ENCODE results near the gene SAMD4A.

Gene SAMD4A

DNA sequence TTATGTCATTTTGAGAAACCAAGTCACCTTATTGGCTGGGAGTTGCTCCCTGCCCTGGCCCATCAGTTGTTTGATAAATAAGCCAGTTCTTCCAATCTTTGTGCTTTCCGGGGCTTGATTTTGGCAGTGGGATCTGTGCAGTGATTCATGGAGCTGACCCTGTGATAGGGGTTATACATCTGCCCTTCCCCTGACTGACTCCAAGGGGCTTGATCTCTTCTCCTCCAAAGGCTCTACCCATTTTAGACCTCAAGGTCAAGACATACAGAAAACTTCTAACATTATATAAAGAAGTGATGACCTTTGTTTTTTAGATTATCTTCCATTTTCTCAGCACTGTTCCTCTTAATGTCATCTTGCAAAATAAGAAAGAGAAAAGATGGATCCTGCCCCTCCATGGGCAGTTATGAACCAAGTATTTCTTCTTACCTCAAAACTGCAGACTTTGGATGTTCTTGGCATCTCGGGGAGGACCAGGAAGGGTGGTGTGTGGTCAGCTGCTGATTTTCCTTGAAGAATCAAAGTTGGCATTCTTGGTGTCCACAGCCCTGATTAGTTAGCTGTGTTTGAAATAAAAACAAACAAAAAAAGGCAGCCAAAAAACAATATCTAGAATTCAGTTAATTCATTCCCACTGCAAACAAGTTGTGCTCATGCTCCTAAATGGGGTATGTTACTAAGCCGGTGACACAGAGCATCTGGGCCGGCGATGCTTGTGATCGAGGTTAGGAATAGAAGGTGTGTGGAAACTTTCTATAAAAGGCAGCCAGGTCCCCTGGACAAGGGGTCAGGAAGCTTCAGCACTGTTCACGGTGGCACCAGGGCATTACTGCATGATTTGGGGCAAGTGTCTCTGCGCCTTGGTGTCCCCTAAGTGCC, 120.2 kb downstream of the SAMD4A start:
- no peak for FAIRE-seq

DNA sequence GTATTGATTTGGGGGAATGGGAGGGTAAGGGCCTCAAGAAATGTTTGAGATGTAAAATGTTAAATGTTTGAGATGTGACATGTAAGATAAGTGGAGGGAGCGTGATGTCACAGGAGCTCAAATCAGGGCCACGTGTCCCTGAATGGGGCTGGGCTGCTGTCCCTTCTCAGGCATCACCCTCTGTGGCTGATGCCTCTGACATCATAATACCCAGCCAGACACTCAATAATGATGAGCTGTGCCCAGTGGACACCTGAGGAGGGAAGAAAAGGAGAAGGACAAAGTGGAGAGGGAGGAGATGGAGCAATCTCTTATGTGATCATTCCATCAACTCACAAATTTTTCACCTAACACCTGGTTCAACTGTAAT, 120.8 kb downstream of the SAMD4A start:
- FAIRE-seq = no peak

DNA sequence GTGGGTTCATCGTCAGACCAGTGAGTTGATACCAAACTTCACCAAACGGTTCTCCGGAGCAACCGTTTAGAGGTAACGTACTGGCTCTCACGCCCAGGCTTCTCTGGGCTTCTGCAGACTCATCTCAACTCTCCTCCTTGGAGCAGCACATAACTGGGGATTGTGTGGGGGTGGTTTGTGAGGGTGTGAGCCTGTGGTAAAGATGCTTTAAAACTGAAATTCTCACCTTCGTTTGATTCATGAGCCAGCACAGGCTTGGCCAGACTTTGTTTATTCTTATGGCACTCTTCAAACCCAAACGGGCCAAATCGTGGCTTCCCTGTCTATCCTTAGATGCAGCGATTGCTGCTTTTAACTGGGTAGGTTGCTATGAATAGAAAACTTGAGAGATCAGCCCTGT, 121.3 kb downstream of the SAMD4A start:
- FAIRE-seq = no peak

DNA sequence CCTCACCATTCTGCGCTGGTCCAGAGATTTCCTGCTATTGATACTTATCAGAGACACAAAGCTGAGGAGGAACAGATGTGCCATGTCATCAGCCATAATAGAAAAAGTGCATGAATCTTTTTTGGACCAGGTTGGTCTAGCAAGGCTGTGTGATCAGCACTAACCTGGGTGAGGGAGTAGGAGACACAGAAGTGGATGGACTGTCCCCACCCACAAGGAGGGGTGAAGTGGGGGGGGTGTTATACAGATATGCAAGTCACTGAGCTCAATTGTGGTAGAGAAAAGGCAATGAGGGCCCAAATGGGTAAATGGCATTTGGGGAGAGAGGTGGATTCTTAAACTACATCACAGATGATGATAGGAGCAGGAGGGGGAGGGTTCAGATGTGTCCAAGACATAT, 123.0 kb downstream of the SAMD4A start:
- FAIRE-seq = no peak

DNA sequence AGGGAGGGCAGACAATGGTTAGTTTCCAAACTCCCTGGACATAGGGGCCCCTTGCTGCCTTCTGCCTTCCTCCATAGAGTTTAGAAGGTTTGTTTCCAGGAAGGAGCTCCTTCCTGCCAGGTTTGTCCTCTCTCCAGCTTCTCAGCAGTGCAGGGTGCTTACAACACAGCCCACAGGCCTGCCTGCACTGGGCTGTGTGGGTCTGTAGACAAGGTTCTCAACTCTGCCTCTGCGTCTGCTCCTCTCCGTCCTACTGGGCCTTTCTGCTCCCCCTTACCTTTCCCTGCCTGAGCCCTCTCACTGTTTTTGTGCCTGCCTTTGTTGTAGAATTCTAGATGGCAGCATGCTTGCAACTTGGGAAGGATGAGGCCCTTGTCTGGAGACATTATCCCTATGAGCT, 124.0 kb downstream of the SAMD4A start:
- FAIRE-seq = no peak

DNA sequence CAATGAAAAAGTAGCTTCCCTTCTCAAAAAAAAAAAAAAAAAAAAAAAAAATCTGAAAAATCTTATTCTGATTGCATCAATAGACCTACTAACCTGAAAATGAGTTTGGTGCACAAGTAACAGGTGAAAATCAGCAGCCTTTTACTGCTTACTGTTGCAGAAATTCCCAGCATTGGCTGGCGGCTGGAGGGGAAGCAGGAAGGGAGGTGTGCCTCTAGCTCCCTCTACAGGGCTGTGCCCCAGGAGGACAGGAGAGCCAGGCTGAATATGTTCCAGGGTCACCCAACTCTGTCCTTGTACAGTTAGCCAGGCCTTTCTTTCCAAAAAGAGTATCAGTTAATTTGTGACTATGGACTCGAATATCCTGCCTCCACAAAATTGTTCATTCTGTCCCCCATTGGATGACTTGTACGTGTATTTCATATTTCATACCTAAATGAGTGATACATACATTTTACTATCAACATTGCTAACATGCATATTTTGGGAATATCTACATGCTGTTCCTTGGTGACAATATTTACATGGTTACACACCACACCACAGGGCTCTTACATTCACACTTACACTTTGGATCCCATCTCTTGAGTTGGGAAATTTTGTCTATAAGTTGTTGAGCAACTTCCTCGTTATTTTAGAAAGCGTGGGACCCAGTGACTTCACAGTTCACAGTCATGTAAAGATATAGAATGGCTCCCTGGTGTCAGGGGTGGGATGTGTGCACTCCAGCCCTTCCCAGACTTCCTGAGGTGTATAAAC, 124.8 kb downstream of the SAMD4A start:
- FAIRE-seq = no peak

DNA sequence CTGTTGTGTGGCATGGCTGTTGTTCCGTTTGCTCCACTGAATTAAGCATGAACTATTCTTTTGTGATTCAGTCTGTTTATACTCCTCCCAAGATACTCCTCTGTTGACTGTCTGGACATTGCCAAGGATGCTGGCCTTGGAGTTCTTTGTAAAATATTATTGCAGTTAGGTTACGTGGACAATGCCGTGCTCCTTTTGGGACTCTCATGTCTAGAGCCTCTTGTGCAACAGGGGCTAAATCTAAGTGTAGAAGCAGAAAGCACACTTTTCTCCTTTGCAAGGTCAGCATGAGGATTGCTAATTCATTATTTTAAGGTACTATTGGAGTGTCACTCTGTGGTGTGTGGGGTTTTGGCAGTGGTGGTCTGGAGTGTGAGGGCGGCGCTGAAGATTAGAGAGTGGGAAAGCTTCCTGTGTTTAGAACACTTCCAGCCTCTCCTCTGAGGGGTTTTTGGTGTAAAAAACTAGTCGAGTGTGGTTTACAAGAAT, 125.4 kb downstream of the SAMD4A start:
- no peak for FAIRE-seq

DNA sequence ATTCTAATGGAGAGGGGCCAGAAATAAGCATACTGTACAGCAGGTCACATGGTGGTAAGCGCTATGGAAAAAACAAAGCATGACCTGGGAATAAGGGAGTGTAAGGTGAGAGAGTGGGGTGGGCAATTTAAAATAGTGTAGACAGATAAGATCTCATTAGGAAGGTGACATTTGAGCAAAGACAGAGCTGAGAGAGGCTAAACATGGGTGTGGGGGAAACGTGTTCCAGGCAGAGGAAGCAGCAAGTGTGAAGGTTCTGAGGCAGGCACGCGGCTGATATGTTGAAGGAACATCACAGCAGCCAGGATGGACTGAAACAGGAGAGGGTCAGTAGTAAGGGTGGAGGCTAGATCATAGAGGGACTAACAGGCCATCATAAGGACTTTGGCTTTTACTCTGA, 126.8 kb downstream of the SAMD4A start:
- FAIRE-seq = no peak

DNA sequence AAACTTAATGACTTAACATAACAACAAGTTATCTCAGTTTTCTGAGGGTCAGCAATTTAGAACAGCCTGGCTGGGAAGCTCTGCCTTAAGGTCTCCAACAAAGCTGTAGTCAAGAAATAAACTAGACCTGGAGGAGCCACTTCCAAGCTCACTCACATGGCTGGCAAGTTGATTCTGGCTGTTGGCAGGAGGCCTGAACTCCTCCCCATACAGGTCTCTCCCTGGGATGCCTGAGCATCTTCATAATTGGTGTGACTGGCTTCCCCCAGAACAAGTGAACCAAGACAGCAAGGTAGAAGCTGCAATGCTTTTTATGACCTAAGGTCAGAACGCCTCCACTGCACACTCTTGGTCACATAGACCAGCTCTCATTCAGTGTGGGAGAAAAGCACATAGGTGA, 128.3 kb downstream of the SAMD4A start:
- no peak for FAIRE-seq

DNA sequence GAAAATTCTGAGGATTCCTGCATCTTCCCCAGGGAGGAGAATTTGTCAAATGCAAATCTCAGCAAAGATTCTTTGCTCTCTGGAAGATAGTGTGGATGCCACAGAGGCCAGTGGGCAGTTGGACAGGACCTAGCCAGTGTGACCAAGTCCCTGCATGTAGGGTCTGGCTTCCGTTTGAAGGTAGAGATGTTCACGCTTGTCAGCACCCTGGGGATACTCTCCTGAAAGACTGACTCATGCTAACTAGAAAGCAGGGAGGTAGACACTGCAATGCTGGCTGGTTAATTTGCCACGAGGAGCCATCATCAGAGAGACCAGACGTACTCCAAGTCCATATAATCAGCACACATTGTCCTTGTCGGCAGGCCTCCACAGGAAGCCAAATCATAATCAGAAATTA, 130.1 kb downstream of the SAMD4A start:
- FAIRE-seq = no peak

DNA sequence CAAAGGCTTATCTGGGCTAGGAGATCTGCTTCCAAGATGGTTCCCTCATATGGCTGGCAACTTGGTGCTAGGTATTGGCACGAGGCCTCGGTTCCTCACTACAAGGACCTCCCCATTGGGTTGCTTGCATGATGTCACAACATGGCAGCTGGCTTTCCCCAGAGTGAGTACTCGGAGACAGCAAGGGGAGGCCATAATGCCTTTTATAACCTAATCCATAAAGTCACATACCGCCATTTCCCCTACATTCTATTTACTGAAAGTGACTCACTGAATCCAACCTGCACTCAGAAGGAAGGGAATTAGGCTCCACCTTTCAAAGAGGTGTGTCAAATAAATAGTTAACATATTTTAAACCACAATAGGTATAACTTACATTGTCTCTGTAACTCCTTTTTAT, 130.9 kb downstream of the SAMD4A start:
- FAIRE-seq = no peak

DNA sequence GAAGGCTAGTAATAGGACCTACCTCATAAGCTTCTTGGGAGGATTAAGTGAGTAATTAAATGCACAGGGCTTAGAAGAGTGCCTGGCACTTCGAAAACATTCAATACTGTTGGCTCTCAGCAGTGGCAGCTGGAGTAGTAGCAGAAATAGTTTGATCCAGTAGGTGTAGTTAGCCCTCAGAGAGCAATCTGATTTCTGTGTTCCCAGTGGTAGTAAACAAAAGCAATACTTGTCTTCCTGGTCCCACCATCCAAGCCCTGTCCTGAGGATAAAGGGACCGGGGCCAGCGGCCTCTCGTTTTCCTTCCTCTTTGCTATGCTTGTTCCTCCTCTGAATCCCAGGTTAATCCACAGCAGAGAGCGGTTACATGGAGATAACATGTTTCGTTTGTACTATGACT, 131.6 kb downstream of the SAMD4A start:
- FAIRE-seq = no peak

DNA sequence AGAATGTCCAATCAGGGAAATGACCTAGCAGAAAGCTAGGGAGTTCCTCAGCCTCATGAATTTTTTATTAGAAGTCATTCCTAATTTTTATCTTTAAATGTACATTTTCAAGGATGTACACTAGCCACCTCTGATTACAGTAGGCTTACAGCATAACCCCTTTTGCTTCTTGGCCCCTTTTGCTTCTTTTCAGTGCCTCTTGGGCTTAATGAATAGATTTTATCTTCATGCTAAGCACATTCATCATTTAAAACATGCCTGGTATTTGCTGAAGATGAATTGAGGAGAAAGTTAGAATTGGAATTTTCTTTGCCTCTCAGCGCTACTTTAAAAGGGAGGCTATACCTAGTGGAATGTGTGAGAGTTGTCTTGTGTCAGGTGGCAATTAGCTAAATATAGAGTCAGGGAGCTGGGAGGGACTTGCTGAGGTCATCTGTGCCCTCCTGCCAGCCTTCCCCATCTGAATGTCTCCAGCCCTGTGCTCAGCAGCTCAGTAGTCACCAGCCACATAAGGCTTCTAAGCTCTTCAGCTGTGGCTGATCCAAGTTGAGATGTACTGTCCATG, 132.1 kb downstream of the SAMD4A start:
- FAIRE-seq = no peak

DNA sequence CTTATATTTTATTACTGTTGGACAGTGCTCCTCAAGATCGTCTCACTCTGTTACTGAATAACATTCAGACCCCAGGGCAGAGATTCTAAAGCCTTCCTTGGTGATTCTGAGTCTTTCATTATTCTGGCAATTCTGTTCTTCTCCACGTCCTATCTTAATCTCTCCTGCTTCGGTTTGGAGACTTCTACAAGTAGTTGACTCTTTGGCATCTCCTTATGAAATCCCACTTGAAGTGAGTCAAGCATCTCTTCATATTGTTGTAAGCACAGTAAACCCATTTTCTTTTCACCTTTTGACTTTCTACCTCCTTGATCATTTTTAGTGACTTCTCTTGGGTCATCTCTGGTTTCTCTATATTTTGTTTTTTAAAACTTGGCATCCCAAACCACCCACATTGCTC, 132.8 kb downstream of the SAMD4A start:
- FAIRE-seq = no peak

DNA sequence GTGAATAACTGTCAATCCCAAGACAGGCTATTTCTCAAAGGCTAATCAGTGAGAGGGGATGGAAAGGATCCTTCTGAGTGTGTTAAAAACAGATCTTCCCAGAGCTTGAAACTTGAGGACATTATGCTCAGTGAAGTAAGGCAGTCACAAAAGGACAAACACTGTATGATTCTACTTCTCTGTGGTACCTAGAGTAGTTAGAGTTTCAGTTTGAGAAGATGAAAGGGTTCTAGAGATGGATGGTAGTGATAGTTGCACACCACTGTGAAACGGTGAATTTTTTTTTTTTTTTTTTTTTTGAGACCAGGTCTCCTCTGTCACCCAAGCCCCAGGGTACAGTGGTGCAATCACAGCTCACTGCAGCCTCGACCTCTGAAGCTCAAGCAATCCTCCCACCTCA, 133.8 kb downstream of the SAMD4A start:
- FAIRE-seq = no peak

DNA sequence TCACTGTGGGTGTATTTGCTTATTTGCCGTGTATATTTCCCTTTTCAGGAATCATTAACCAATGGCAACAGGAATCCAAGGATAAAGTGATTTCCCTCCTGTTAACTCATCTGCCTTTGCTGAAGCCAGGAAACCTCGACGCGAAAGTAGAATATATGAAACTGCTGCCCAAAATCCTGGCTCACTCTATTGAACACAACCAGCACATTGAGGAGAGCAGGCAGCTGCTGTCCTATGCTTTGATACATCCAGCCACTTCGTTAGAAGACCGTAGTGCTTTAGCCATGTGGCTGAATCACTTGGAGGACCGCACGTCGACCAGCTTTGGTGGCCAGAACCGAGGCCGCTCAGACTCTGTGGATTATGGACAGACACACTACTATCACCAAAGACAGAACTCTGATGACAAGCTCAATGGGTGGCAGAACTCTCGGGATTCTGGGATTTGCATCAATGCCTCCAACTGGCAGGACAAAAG, 135.1 kb downstream of the SAMD4A start:
- FAIRE-seq = no peak

DNA sequence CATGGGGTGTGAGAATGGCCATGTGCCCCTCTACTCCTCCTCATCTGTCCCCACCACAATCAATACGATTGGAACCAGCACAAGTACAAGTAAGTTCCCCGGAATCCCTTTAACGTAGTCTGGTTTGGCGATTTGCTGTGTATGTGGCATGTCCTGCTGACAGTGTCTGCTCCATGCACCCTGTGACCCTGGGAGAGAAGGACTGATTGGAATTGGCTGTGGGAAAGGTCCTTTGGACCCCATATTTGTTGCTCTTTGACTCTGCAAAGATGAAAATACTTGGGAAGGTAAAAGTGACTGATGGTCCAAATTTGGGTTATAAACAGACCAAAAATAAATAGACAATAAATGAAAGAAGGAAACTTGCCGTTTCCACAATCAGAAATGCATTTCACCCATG, 135.6 kb downstream of the SAMD4A start:
- FAIRE-seq = no peak

DNA sequence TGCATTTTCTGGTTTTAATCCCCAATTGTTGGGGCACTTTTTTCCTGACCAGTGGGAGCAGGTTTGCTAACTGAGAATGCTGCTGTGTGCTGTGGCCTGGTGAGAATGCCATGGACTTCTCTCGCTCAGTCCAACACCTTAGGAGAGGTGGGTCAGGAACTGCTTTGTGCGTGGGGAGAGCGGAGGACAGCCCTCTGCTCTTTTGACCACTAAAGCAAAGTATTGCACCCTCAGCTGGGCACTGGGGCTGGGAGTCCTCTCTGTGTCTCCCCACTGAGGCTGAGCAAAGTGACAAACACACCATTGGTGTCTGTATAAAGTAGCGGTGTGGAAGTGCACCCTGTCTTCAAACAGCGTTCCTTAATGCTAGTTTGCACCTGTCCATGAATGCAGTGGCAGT, 136.2 kb downstream of the SAMD4A start:
- no peak for FAIRE-seq

DNA sequence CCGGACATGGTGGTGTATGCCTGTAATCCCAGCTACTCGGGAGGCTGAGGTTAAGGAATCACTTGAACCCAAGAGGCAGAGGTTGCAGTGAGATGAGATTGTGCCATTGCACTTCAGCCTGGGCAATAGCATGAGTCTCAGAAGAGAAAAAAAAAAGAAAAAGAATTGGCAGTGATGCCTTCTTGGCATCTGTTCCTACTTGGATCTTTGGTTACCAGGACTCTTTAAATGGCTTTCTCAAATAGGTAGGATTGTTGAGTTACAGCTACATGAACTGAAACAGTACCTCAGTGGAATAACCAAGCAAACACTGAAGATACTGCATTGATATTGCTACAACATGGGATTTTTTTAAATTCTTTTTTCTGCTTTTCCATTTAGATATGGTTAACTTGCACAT, 136.8 kb downstream of the SAMD4A start:
- FAIRE-seq = no peak

DNA sequence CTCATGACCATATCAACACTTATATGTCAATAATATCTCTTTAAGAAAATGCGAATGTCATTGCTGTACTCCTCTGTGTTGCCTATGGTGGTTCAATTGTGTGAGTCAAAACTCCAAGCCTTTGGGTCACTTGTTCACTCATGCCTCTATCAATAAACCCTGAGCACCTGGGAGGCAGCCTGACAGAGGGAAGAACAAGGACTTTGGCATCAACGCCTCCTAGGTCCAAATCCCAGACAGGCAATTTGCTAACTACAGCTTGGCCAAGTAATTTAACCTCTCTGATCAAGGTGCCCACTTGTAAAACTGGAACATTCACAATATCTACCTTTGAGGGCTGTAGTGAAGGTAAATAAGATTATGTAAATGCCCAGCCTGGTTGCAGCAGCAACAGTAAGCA, 137.8 kb downstream of the SAMD4A start:
- FAIRE-seq = no peak

DNA sequence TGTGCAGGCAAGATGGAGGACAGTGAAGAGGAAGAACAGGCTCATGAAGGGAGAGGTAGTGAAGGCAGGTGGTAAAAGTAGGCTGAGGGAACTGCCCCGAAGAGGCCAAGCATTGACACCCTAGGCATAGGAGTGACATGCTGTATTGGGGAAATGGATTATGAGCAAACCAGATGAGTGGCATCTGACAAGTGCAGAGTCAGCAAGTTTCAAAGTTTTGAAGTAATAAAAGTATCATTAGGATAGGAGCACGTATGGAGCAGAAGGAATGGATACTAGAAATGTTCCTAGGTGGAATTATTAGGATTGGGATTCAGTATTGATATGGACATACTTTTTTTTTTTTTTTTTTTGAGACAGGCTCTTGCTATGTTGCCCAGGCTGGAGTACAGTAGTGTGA, 139.8 kb downstream of the SAMD4A start:
- FAIRE-seq = no peak

DNA sequence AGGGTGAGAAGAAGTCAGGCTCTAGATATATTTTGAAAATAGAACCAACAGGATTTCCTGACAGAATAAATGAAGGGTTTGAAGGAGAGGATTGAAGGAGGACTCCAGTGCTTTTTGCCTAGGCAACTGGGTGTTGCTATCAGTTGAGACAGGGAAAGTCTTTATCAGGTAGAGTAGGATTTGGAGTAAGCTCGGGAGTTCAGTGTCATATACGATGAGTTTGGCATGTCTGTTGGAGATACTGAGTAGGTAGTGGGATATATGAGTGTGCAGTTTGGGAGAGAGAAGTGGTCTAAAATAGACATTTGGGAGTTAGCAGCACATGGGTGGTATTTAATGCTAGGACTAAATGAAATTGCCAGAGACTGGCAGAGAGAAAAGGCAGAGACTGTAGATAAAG, 141.2 kb downstream of the SAMD4A start:
- FAIRE-seq = no peak

DNA sequence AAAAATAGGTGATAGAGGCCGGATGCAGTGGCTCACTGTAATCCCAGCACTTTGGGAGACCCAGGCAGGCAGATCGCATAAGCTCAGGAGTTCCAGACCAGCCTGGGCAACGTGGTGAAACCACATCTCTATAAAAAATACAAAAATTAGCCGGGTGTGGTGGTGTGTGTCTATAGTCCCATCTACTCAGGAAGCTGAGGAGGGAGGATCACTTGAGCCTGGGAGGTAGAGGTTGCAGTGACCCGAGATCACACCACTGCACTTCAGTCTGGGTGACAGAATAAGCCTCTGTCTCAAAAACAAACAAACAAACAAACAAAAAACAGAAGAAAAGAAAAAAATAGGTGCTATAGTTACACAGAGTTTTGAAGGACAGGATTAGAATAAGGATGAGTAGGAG, 142.1 kb downstream of the SAMD4A start:
- FAIRE-seq = no peak

DNA sequence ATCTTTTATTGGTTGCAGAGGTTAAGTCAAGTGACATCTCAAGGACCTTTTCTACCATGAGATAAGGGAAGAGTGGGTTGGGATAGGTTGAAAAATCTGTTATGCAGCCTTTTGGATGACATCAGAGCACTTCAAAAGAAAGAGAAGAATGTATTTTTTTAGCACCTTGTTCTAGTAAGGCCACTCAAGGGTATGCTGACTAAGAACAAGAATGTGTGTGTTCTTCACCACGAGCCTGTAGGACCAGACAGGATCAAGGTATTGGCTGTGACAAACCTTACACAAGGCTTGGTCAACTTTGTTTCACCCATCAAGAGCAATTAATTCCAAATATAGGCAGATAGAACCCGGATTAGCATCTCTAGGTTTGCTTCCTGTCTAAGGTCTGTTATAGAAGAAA, 142.5 kb downstream of the SAMD4A start:
- FAIRE-seq = no peak
